DND-41 (cell line): ENCODE data around the gene RHOG.
A peak's percentile ranks its signal among the peaks of the same experiment; 100 is the strongest.
"Not testable (repeated sequence)": the region's sequence is repeated elsewhere in the genome, so short reads cannot be mapped to it uniquely, and the experiment has no call there.

ENCODE experiments used
- ATAC-seq: fragments of 200-7000 bp; cut with Tn5 transposase; 3 replicates; pipeline ENCODE4 v1.9.1; 2021; ENCODE audit warnings: low read depth; ENCODE audit not compliant: insufficient read depth
- DNase-seq: peaks from one replicate; pipeline ENCODE4 v3.0.0-alpha.2; 2020
- H2AFZ ChIP-seq: 2 replicates; pipeline ENCODE4 v1.6.0; 2012; ENCODE audit warnings: low read depth, low read length
- H3K27ac ChIP-seq: 2 replicates; pipeline ENCODE4 v1.5.1; 2012; ENCODE audit warnings: low read length, inconsistent platforms
- H3K27me3 ChIP-seq: fragments of 200-600 bp; sonication (generic); 2 replicates; pipeline ENCODE4 v1.6.0; 2012; ENCODE audit warnings: low read length, mild to moderate bottlenecking, inconsistent platforms; ENCODE audit not compliant: insufficient read depth, poor library complexity
- H3K36me3 ChIP-seq: 2 replicates; pipeline ENCODE4 v1.5.1; 2012; ENCODE audit warnings: low read length, inconsistent platforms; ENCODE audit not compliant: insufficient read depth
- H3K4me1 ChIP-seq: 2 replicates; pipeline ENCODE4 v1.5.1; 2012; ENCODE audit warnings: mild to moderate bottlenecking, low read length; ENCODE audit not compliant: insufficient read depth
- H3K4me2 ChIP-seq: 2 replicates; pipeline ENCODE4 v1.6.0; 2012; ENCODE audit warnings: mild to moderate bottlenecking, moderate library complexity, low read length, inconsistent platforms; ENCODE audit not compliant: insufficient read depth
- H3K4me3 ChIP-seq, 2 experiments: fragments of 200-600 bp in 1 of 2; shearing (Covaris generic) in 1 of 2; 2 replicates each; pipeline ENCODE4 v1.5.1; 2012 to 2016; ENCODE audit warnings: inconsistent platforms in 2 of 2, low read length in 2 of 2, mild to moderate bottlenecking in 2 of 2, low read depth in 1 of 2, moderate library complexity in 1 of 2
- H3K79me2 ChIP-seq: 2 replicates; pipeline ENCODE4 v1.6.0; 2012; ENCODE audit warnings: low read length, inconsistent platforms; ENCODE audit not compliant: insufficient read depth
- H3K9ac ChIP-seq: 2 replicates; pipeline ENCODE4 v1.6.0; 2012; ENCODE audit warnings: low read depth, mild to moderate bottlenecking, inconsistent platforms, low read length, moderate library complexity
- H3K9me3 ChIP-seq: 2 replicates; pipeline ENCODE4 v1.5.1; 2012; ENCODE audit warnings: low read length, moderate library complexity, mild to moderate bottlenecking, inconsistent platforms; ENCODE audit not compliant: insufficient read depth, severe bottlenecking
- H4K20me1 ChIP-seq: 2 replicates; pipeline ENCODE4 v1.6.0; 2012; ENCODE audit warnings: low read length; ENCODE audit not compliant: insufficient read depth
- EZH2 ChIP-seq: IDR thresholded peaks from 3 replicates; pipeline ENCODE4 v1.6.1; 2012; ENCODE audit warnings: borderline replicate concordance, low read depth, mild to moderate bottlenecking, moderate library complexity, low read length, inconsistent platforms; ENCODE audit not compliant: severe bottlenecking
- TF ChIP-seq, protein P1 (sequence below): IDR thresholded peaks from 2 replicates; pipeline ENCODE4 v1.5.1; 2012; ENCODE audit warnings: borderline replicate concordance, low read length, moderate library complexity, mild to moderate bottlenecking; ENCODE audit not compliant: poor library complexity, severe bottlenecking; ENCODE audit errors: extremely low read depth

Gene RHOG

DNA sequence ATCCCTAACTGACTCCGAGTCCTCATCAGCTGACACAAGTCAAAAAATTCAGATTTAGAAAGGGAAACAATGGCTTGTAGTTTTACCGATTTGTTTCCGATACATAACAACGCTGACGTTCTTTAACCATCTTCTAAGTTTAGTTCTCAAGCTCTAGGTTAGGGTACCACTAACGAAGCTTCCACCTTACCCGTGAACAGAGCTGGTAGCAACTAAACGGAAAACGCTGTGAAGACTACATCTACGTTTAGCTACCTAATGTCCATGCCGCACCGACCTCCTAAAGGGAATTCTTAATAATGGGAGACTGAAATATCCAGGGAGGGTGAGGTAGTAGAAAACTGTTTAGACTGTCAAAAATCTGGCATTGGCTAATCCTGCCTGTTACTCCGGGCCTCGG is 44.4 kb downstream of the RHOG start:
- peaks cover 44% of the 10 kb centered on the region for H3K36me3 ChIP-seq

DNA sequence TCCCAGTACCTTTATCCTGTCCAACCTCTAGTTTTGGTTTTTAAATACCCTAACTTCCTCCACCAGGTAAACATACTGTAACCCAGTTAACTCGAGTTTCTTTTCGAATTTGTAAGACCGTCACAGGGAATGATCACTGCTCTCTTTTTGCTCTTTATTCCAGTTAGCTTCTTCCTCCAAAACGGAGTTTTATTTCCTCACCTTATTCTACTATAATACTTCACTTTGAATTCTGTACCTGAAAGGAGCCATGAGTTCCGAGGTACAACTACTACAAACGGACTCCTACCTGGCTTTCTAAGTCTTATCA is 44.8 kb downstream of the RHOG start:
- Histone ChIP-seq H3K4me1 (peaks cover 46% of the 10 kb centered on the region), H3K9me3 (no peaks in the 10 kb centered on the region), H3K27me3 (no peaks in the 10 kb centered on the region), H3K4me2 (peak overlapping the region; percentile 84), H2AFZ (no peak overlapping the region), H3K9ac (peak overlapping the region; percentile 93), H3K27ac (peak overlapping the region; percentile 88; the same call in 1 of the 2 replicates), H4K20me1 (peaks cover 44% of the 10 kb centered on the region), H3K79me2 (peaks cover 78% of the 10 kb centered on the region), H3K36me3 (peaks cover 48% of the 10 kb centered on the region), H3K4me3 (peak overlapping the region; percentile 66 to 88; a peak in 3 of 4 replicates)
- no peak for TF ChIP-seq EZH2
- TF ChIP-seq, protein P1, sequence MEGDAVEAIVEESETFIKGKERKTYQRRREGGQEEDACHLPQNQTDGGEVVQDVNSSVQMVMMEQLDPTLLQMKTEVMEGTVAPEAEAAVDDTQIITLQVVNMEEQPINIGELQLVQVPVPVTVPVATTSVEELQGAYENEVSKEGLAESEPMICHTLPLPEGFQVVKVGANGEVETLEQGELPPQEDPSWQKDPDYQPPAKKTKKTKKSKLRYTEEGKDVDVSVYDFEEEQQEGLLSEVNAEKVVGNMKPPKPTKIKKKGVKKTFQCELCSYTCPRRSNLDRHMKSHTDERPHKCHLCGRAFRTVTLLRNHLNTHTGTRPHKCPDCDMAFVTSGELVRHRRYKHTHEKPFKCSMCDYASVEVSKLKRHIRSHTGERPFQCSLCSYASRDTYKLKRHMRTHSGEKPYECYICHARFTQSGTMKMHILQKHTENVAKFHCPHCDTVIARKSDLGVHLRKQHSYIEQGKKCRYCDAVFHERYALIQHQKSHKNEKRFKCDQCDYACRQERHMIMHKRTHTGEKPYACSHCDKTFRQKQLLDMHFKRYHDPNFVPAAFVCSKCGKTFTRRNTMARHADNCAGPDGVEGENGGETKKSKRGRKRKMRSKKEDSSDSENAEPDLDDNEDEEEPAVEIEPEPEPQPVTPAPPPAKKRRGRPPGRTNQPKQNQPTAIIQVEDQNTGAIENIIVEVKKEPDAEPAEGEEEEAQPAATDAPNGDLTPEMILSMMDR: no peak
- DNase-seq (no peak), ATAC-seq (no peak)

More for the DNA sequence above, 44.4 kb downstream of the RHOG start:
- no peak for DNase-seq
- Histone ChIP-seq H3K9ac (peak overlapping the region; percentile 93), H3K4me1 (peaks cover 46% of the 10 kb centered on the region), H3K27me3 (no peaks in the 10 kb centered on the region), H2AFZ (no peak overlapping the region), H4K20me1 (peaks cover 44% of the 10 kb centered on the region), H3K27ac (peak overlapping the region; percentile 88), H3K4me3 (peak overlapping the region; percentile 66 to 88; a peak in 3 of 4 replicates), H3K79me2 (peaks cover 74% of the 10 kb centered on the region), H3K4me2 (peak overlapping the region; percentile 84), H3K9me3 (no peaks in the 10 kb centered on the region)
- TF ChIP-seq, protein P1: no peak
- TF ChIP-seq EZH2: no peak
- ATAC-seq: no peak

DNA sequence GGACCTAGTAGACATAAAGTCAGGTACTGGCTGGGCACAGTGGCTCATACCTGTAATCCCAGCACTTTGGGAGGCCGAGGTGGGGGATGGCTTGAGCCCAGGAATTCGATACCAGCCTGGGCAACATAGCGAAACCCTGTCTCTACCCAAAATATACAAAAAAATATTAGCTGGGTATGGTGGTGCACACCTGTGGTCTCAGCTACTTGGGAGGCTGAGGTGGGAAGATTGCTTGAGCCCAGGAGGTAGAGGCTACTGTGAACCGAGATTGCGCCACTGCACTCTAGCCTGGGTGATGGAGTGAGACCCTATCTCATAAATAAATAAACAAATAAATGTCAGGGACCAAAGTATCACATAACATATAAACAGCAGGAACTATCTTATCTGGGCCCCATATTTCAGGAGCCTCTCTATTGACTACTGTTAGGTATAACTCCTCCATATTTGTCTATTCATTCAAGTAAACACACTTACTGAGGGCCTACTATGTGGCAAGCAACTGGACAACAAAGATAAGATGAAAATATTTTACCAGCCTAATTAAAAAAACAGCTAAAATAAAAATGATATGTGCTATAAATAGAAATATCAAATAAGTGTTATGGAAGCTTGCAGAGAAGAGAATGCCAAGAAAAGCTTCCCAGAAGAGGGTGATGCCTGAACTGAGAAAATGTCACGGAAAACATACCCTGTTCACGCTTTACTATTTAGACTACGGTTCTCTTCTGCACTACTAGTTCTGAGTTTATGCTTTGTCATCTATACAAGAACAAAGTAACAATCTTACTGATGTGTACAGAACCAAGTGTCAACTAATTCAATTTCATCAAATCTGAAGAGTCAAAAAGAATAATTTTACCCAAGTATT is 45.4 kb downstream of the RHOG start:
- peak overlapping the region; percentile 66 to 88; a peak in 3 of 4 replicates for H3K4me3 ChIP-seq
- H3K36me3 ChIP-seq: peaks cover 53% of the 10 kb centered on the region
- TF ChIP-seq, protein P1: no peak
- TF ChIP-seq EZH2: no peak
- H4K20me1 ChIP-seq: peaks cover 48% of the 10 kb centered on the region
- no peaks in the 10 kb centered on the region for H3K27me3 ChIP-seq
- H3K4me1 ChIP-seq: peaks cover 50% of the 10 kb centered on the region
- peaks cover 84% of the 10 kb centered on the region for H3K79me2 ChIP-seq
- no peaks in the 10 kb centered on the region for H3K9me3 ChIP-seq
- no peak for ATAC-seq
- H3K4me2 ChIP-seq: peak overlapping the region; percentile 84
- no peak overlapping the region for H3K27ac ChIP-seq
- DNase-seq: no peak
- peak overlapping the region; percentile 93; the same call in 1 of the 2 replicates for H3K9ac ChIP-seq
- no peak overlapping the region for H2AFZ ChIP-seq

DNA sequence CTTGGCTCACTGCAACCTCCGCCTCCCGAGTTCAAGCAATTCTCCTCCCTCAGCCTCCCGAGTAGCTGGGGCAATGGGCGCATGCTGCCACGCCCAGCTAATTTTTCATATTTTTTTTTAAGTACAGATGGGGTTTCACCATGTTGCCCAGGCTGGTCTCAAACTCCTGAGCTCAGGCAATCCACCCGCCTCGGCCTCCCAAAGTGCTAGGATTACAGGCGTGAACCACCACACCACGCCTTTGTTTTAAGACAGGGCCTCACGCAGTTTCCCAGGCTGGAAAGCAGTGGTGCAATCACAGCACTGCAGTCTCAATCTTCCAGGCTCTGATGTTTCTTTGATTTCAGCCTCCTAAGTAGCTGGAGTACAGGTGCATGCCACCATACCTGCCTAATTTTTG is 46.4 kb downstream of the RHOG start:
- not testable (repeated sequence) for H3K27me3 ChIP-seq, H3K4me3 ChIP-seq, H2AFZ ChIP-seq, ATAC-seq, H3K9me3 ChIP-seq, DNase-seq, H3K27ac ChIP-seq
- peaks cover 53% of the 10 kb centered on the region for H3K4me1 ChIP-seq
- H3K4me2 ChIP-seq: peak overlapping the region; percentile 84
- H3K36me3 ChIP-seq: peaks cover 62% of the 10 kb centered on the region
- H3K79me2 ChIP-seq: peaks cover 94% of the 10 kb centered on the region
- peak overlapping the region; percentile 6; the same call in 1 of the 2 replicates for H3K9ac ChIP-seq
- H4K20me1 ChIP-seq: peaks cover 57% of the 10 kb centered on the region
